Right lobe of liver (tissue), 6 donors: ENCODE data around the gene SCGB3A1. TPM values are rescaled to one million over a fixed set of nuclear protein-coding genes. Genes with fewer than 3 reads are reported as not detected.

Experiments used
- ATAC-seq, 4 donors: fragments of 200-7000 bp; cut with Tn5 transposase; one replicate each; pipeline ENCODE4 v1.9.1; 2020; ENCODE audit warnings: mild to moderate bottlenecking in 4 of 4, moderate library complexity in 4 of 4
- DNase-seq, 3 donors: peaks; one replicate each; pipeline ENCODE4 v3.0.0-alpha.2; 2020
- H3K27ac ChIP-seq, 3 donors: fragments of 200-600 bp; one replicate each; pipeline ENCODE4 v1.8.0; 2022
- H3K27me3 ChIP-seq, 2 donors: fragments of 200-600 bp; one replicate each; pipeline ENCODE4 v1.8.0; 2022
- H3K36me3 ChIP-seq, 4 donors: fragments of 200-600 bp; sonication (generic) in 1 of 4; one replicate each; pipeline versions ENCODE4 v1.5.1 to v1.8.0; 2017 to 2022; ENCODE audit warnings: control low read depth in 1 of 4
- H3K4me1 ChIP-seq, 4 donors: fragments of 200-600 bp; sonication (generic) in 1 of 4; one replicate each; pipeline versions ENCODE4 v1.5.1 to v1.8.0; 2017 to 2022; ENCODE audit warnings: control low read depth in 1 of 4
- H3K4me3 ChIP-seq, 3 donors: fragments of 200-600 bp; one replicate each; pipeline ENCODE4 v1.8.0; 2022
- H3K9me3 ChIP-seq, 4 donors: fragments of 200-600 bp; sonication (generic) in 1 of 4; one replicate each; pipeline versions ENCODE4 v1.5.1 to v1.8.0; 2017 to 2022; ENCODE audit warnings: control low read depth in 1 of 4
- CTCF ChIP-seq, 4 donors: fragments of 200-600 bp in 3 of 4; fragments of 450-650 bp in 1 of 4; IDR thresholded peaks; one replicate each; pipeline versions ENCODE4 v1.5.1 to v1.8.0; 2016 to 2022; ENCODE audit warnings: antibody characterized with exemption in 4 of 4, mild to moderate bottlenecking in 2 of 4
- POLR2A ChIP-seq: fragments of 450-650 bp; IDR thresholded peaks from one replicate; pipeline ENCODE4 v1.6.1; 2017; ENCODE audit warnings: antibody characterized with exemption, mild to moderate bottlenecking
- WGBS: methylation state at CpG from one replicate; pipeline ENCODE4 v1.1.6; 2018; ENCODE audit warnings: low coverage, low lambda C conversion rate; ENCODE audit not compliant: insufficient coverage; ENCODE audit errors: missing lambda C conversion rate; 5-methylcytosine and 5-hydroxymethylcytosine counted together
- intact Hi-C, 2 donors: fragments of 100-400 bp; cut with DNase I; formaldehyde crosslinking; loops; one replicate each; pipeline versions ENCODE4 v1.11.2 to v1.14.1; 2022
- total RNA-seq, 6 experiments: library from RNA; depleted of rRNA in 2 of 6; stranded (reverse); fragments of >200 nt in 2 of 6; fragmentation: NEBNext Ultra II Directional in 3 of 6; extraction: Animal tissue kit (Norgen Biotek cat#: 25700) in 3 of 6; gene quantifications; one replicate each; pipeline versions ENCODE4 v1.1.0 to v1.2.4, GENCODE V29; 2016 to 2023
- donor health status: DM: no; HTN: yes; CAD: no.
- donor health status: DM: no; HTN: no; CAD: no.
- donor health status: DM: no; HTN: no; CAD: no.
- donor health status: DM: no; HTN: yes; CAD: no.
- donor health status: DM: no; HTN: yes; CAD: no.

SCGB3A1 gene
- total RNA-seq, 6 experiments from 2014 or later = 0.57 to 3.3 TPM; not detected in 4

- 92% methylated on average over 2 of the region's 2 CpGs for WGBS
- Histone ChIP-seq H3K9me3 (no peaks in the 10 kb centered on the region), H3K36me3 (no peaks in the 10 kb centered on the region), H3K4me3 (no peak overlapping the region), H3K27ac (no peak overlapping the region), H3K27me3 (peaks cover 0 to 14% of the 10 kb centered on the region in 2 donors), H3K4me1 (peaks cover 0 to 14% (median 2%) of the 10 kb centered on the region in 4 donors)
- no peak for TF ChIP-seq CTCF (IDR thresholded peaks at IDR 0.05)
- TF ChIP-seq POLR2A = no peak
- intact Hi-C loops = no loop called here
- ATAC-seq (no peak), DNase-seq (no peak)
These were observed 3.7 kb upstream of the SCGB3A1 start for GRCh38 chr5:180595046-180595379.

GRCh38 chr5:180594311-180595045 is 3.2 kb upstream of the SCGB3A1 start:
- Histone ChIP-seq H3K9me3 (no peaks in the 10 kb centered on the region), H3K36me3 (no peaks in the 10 kb centered on the region), H3K27ac (no peak overlapping the region), H3K4me1 (peaks cover 0 to 14% (median 2%) of the 10 kb centered on the region in 4 donors), H3K27me3 (peaks cover 0 to 14% of the 10 kb centered on the region in 2 donors), H3K4me3 (no peak overlapping the region)
- ATAC-seq = no peak
- DNase-seq = no peak
- intact Hi-C loops = no loop called here
- WGBS = 67% methylated on average over 3 of the region's 17 CpGs
- no peak for TF ChIP-seq CTCF (IDR thresholded peaks at IDR 0.05)

GRCh38 chr5:180593446-180594206 is 2.3 kb upstream of the SCGB3A1 start:
- DNase-seq (no peak), ATAC-seq (no peak)
- Histone ChIP-seq H3K36me3 (no peaks in the 10 kb centered on the region), H3K9me3 (no peaks in the 10 kb centered on the region), H3K27me3 (peaks cover 0 to 14% of the 10 kb centered on the region in 2 donors), H3K4me3 (no peak overlapping the region), H3K27ac (no peak overlapping the region), H3K4me1 (peaks cover 0 to 14% (median 2%) of the 10 kb centered on the region in 4 donors)
- WGBS = 91% methylated on average over 7 of the region's 19 CpGs
- intact Hi-C loops = no loop called here
- no peak for TF ChIP-seq POLR2A
- no peak for TF ChIP-seq CTCF (IDR thresholded peaks at IDR 0.05)

- H3K4me3 ChIP-seq = no peak overlapping the region
- TF ChIP-seq CTCF (IDR thresholded peaks at IDR 0.05) (no peak), POLR2A (no peak)
- H3K36me3 ChIP-seq = no peaks in the 10 kb centered on the region
- whole genome bisulfite sequencing = 76% methylated on average over 10 of the region's 10 CpGs
- H3K9me3 ChIP-seq = no peaks in the 10 kb centered on the region
- ATAC-seq (no peak), DNase-seq (no peak)
- no peak overlapping the region for H3K27ac ChIP-seq
- peaks cover 0 to 14% (median 2%) of the 10 kb centered on the region in 4 donors for H3K4me1 ChIP-seq
- H3K27me3 ChIP-seq = peaks cover 0 to 14% of the 10 kb centered on the region in 2 donors
- intact Hi-C loops = no loop called here
These were observed 877 bp upstream of the SCGB3A1 start for GRCh38 chr5:180592176-180592575.
